ENCODE measurements around the gene LATS2.
A peak's percentile ranks its signal among the peaks of the same experiment; 100 is the strongest.

The LATS2 gene

GRCh38 chr13:21013682-21014038 lies 47.7 kb downstream of the LATS2 start:
- no peak for DNase-seq

GRCh38 chr13:21012841-21013681 lies 48.3 kb downstream of the LATS2 start:
- DNase-seq = peak; percentile 64

GRCh38 chr13:21012211-21012610 lies 49.2 kb downstream of the LATS2 start:
- no peak for DNase-seq

GRCh38 chr13:21011378-21011777 lies 50.0 kb downstream of the LATS2 start:
- no peak for DNase-seq

GRCh38 chr13:21010621-21011020 lies 50.8 kb downstream of the LATS2 start:
- DNase-seq = no peak

- no peak for DNase-seq
These were observed 52.4 kb downstream of the LATS2 start for GRCh38 chr13:21009036-21009435.

- no peak for DNase-seq
These were observed 53.4 kb downstream of the LATS2 start for GRCh38 chr13:21008026-21008425.

- DNase-seq = no peak
These were observed 55.0 kb downstream of the LATS2 start for GRCh38 chr13:21006141-21007005.

GRCh38 chr13:21005193-21005592 lies 56.2 kb downstream of the LATS2 start:
- DNase-seq = no peak

- no peak for DNase-seq
These were observed 59.9 kb downstream of the LATS2 start for GRCh38 chr13:21001471-21001870.

GRCh38 chr13:21000647-21001046 lies 60.7 kb downstream of the LATS2 start:
- DNase-seq = no peak

- DNase-seq = no peak
These were observed 62.6 kb downstream of the LATS2 start for GRCh38 chr13:20998649-20999415.

- no peak for DNase-seq
These were observed 63.9 kb downstream of the LATS2 start for GRCh38 chr13:20997301-20998161.

GRCh38 chr13:20995245-20995838 lies 66.0 kb downstream of the LATS2 start:
- DNase-seq = no peak

- no peak for DNase-seq
These were observed 67.0 kb downstream of the LATS2 start for GRCh38 chr13:20994441-20994821.

GRCh38 chr13:20993661-20994440 lies 67.5 kb downstream of the LATS2 start:
- no peak for DNase-seq

GRCh38 chr13:20993211-20993610 lies 68.2 kb downstream of the LATS2 start:
- no peak for DNase-seq

- DNase-seq = no peak
These were observed 69.5 kb downstream of the LATS2 start for GRCh38 chr13:20991741-20992520.

GRCh38 chr13:20990910-20991525 lies 70.4 kb downstream of the LATS2 start:
- DNase-seq = no peak
